Stimulated activated CD4-positive, alpha-beta T cell treated with anti-CD3 and anti-CD28 coated beads, Interleukin-15, amount 100 ng/mL, for 1 hour (primary cell): ENCODE data around the gene DBN1.

ENCODE experiments used
- DNase-seq, 2 donors: peaks; one replicate each; pipeline ENCODE4 v3.0.0-alpha.2; 2020; ENCODE audit warnings: low read depth in 1 of 2, low spot score in 1 of 2

DBN1 gene

DNA sequence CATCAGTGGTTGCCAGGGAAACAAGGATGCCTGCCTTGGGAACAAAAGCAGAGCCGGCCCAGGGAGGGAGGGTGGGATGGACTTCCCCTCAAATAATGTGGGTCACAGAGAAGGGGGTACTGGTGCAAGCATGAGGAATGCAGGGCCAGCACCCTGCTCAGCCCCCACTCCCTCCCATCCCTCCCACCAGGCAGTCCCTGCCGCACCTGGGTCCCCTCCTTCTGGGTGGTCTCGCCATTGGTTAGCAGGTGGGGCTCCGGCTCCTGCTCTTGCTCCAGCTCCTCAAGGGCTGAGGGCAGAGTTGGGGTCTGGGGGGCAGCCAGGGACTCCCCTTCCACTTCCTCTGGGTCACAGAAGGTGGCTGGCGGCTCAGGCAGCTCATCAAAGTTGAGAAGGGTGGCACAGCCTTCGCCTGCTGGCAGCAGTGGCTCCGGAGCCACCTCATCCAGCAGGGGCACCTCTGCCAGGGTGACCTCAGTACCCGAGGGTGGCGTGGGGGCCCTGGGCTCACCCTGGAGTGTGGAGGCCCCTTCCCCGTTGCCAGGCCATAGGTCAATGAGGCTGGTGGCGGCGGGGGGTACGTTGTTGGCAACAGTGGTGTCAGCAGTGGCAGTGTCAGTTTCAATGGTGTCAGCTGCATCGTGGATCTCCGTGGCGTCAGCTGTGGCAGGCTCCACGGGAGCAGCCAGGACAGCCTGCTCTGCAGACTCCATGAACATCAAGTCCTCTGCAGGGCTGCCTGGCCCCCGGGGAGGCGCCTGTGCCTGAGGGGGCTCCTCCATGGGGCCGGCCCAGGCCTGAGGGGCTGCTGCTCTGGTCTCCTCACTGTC, 15.4 kb downstream of the DBN1 start:
- DNase-seq = no peak

DNA sequence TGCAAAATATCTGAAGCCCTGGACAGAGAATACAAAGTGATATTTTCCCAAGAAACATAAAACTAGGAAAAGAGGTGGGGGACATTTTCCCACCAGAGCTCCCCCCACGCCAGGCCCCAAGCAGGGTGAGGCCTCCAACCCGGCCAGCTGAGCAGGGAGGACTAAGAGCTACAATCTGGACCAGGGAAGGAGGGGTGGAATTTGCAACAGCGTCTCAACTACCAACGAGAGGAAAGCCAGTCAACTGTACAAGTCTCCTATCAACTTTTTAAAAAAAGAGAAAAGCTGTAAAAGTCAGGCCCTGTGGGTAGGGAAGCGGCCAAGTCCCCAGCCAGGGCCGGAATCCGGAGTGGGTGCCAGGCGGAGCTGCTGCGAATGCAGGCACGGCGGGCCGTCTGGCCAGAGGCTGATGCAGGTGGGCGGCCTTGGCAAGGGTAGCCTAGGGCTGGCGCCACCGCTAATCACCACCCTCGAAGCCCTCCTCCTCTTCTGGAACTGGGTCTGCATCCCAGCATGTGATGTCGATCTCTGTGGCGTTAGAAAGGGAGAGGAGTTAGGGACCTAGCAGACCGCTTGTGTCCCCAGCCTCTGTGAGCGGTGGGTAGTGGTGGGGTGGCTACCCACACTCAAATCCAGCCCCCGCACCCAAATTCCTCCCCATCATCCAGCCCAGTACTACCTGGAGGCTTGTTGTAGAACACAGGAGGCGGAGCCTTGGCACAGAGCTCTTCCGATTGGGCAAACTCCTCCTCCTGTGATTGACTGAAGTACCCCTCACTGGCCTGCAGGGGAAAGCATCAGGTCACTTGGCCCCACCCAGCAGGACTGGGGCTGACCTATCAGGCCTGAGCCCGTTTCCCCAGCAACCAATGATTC, 16.2 kb downstream of the DBN1 start:
- no peak for DNase-seq

DNA sequence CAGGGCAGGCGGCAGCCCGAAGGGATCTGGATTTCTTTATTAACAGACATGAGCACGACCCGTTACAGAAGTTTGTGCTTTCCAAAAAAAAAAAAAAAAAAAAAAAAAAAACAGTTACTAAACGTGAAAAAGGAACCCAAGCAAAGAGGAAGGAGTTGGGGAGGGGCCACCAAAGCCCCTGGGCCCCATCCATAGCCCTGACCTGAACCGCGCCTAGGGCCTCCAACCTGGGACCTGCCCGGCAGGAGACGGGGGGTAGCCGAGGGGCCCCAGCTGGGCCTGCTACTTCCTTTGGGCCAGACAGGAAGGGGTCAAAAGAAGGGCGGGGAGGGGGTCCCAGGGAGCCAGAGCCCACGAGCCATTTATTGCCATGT, 16.9 kb downstream of the DBN1 start:
- DNase-seq = no peak

DNA sequence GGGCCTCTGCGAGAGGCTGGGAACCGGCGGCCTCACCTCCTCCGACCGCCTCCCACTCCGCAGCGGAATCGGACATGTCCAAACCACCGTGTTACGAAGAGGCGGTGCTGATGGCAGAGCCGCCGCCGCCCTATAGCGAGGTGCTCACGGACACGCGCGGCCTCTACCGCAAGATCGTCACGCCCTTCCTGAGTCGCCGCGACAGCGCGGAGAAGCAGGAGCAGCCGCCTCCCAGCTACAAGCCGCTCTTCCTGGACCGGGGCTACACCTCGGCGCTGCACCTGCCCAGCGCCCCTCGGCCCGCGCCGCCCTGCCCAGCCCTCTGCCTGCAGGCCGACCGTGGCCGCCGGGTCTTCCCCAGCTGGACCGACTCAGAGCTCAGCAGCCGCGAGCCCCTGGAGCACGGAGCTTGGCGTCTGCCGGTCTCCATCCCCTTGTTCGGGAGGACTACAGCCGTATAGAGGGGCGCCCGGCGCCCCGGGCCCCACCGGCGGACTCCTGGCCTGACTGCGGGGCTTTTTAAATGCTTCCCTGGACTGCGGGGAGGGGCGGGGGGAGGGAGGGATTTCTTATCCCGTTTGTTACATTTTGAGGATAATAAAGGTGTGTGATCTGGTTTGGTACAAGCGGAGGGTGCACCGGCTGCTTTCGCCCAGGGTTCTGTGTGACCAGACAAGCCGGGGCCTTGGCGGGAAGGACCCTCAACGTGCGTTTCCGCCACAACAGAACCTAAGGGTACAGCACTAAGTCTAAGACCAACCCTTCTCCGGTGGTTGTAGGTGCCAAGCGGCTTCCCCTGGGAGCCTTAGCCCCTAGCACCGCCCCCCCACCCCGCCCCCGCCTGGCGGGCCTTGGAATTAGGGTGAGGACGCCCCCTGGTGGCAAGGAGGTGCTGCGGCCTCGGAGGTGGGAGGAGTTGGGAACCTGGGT, 17.5 kb downstream of the DBN1 start:
- DNase-seq = peak; percentile 92 to 96

DNA sequence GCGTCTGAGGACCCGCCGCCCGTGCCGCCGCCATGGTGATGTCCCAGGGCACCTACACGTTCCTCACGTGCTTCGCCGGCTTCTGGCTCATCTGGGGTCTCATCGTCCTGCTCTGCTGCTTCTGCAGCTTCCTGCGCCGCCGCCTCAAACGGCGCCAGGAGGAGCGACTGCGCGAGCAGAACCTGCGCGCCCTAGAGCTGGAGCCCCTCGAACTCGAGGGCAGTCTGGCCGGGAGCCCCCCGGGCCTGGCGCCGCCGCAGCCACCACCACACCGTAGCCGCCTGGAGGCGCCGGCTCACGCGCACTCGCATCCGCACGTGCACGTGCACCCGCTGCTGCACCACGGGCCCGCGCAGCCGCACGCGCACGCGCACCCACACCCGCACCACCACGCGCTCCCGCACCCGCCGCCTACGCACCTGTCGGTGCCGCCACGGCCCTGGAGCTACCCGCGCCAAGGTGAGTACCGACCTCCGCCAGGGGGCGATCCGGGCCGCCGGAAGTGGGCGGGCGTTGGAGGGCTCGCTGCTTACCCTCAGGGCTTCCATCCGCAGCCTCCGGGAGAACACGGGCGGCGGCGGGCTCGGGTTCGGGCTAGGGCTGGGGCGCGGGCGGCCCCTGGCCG, 18.3 kb downstream of the DBN1 start:
- DNase-seq = peak; percentile 87 to 92

DNA sequence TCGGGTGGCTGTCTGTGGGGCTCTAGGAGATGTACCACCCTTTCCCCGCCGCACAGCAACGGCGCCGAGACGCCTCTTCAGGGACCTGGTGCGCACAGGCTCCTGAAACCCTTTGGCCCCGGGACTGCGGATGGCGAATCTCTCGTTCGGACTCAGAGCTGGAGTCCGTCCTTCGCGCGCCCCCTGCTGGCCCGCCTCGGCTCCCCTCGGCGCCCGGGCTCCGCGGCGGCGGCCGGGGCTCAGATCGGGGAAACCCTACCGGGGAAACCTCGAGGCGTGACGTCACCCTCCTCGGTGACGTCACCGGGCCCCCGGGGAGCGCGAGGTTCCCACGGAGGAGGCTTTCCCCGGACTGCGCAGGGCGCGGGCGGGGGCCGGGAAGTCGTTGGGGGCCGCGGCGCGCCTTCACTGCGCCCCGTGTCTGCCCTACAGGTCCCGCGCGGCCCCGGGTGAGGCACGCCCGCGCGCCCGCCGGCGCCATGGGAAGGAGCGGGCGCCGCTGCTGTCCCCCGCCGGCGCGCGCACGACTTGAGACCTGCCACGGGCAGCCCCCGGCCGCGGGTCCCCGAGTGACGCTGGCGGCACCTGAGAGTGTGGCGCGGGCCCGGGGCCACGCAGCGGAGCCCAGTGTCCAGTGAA, 18.9 kb downstream of the DBN1 start:
- peak; percentile 92 to 94 for DNase-seq

DNA sequence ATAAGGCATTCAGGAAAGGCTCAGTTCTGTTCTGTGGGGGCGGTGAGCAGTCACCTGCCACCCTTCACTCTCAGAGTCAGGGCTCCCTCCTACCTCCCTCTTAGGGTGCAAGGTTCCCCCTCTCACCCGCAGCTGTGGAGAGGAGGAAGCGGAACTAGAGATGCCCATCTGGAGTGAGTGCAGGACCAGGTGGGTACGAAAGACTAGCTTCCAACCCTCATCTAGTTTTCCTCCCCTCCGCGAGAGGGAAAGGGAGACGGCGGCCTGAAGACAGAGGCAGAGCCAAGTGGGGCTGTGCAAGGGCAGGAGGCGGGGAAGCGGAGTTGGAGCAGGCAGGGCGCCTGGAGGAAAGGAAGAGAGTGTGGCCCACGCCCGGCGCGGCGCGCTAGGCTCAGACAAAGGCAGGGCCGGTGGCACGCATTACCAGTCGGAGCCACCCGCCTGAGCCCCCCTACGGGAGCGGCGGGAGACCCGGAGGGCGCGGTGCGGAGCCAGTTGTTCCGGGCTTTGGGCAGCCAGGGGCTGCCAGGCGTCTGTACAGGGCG, 19.5 kb downstream of the DBN1 start:
- no peak for DNase-seq

DNA sequence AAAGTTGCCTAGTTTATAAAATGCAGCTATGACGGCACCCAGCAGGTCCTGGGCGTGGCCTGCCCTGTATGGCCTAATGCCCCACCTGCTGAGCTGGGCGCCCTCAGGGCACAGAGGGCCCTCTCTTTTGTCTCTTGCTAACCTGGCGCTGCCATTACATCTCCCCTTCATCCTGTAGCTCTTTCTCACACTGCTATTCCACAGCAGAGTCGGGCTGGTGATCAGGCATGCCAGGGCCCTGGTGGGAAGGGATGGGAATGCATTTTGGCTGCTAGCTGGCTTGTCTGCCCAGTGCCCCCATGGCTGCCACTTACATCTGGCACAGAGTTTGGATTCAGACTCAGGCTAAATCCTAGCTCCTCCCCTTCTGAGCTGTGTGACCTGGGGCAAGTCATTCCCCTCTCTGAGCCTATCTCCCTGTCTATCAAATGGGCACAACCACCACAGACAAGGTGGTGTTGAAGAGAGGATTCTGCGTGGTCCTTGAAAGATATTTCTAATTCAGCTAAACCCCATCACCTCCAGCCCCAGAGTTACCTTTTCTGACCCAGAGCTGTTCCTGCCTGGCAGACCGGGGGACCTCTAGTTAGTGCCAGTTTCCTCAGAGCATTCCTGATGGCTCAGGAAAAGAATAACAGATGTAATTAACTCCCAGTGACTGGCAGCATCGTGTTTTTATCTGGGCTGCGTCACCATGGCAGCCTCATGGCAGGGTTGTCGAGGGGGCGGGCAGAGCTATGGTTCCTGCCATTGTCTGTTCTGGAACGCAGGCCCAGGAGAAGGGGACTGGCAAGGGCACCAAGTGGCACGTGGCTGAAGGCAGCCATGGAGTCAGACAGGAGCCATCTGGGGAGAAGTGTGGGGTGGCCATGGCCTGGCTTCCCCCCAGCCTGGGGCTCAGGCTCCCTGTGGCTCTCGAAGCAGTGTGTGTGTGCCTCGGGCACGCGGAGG, 20.5 kb downstream of the DBN1 start:
- DNase-seq = no peak

DNA sequence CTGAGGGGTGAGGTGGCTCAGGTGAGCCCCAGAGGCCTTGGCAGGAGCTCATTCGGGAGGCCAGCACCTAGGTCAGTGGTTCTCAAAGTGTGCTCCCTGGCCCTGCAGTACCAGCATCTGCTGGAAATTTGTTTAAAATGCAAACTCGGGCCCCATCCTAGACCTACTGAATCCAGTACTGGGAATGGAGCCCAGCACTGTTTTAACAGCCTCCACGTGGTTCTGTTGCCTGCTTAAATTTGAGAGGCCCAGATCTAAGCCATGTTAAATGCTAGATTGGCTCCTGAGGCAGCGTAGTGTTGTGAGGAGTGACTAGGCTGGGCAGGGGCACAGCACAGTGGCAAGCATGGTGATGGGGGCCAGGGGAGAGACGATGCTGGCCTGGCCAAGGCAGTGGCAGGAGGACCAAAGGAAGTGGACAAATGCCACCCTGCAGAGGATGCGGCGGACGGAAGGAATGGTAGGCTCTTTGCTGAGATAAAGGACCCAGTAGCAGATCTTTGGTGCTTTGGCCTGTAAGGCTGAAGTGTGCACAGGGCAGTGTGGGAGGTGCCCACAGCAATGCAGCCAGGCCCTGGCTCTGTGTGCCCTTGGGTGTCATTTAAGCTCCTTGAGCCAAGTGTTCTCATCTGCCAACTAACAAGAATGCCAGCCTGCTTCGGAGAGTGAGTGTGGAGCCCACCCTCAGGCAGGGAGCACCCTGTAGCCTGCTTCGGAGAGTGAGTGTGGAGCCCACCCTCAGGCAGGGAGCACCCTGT, 22.6 kb downstream of the DBN1 start:
- no peak for DNase-seq

DNA sequence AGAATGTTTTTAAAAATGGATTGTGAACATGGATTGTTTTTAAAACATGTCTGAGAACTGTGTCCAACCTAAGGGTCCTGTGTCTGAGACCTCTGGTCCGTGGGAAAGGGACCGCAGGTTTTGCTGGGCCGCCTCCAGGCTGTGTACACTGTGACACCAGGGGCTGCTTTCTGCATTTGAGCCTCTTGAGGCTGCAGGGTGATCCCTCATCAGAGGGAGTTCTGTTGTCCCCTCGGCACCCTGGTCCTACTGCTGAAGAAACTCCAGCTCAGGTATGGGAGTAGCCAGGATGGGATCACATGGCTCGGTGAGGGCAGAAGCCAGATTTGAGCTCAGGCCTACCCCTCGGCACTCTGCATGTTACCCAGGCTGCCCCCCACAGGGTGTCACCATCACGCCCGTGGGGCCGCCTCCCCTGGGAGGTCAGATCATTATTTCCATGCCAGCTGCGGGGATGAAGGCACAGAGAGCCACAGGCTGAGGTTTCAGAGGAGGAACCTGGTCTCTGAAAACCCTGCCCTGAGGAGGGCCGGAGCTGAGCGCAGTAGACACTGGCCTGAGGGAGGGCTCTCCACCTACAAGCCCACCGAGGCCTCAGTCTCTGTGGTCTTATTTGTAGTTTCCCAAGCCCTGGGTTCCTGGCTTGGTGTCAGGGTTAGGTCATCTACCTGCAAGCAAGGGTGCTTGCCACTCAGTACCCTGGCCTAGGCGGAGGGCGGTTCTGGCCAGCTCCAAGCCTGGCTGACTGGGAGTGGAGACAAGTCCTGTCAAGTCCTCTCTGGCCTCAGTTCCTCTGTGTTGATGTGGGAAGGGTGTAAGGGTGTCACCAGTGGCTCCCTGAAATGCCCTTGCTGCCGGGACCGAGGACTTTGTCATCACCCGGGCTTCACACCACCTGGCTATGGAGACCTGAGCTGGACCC, 24.0 kb downstream of the DBN1 start:
- no peak for DNase-seq

DNA sequence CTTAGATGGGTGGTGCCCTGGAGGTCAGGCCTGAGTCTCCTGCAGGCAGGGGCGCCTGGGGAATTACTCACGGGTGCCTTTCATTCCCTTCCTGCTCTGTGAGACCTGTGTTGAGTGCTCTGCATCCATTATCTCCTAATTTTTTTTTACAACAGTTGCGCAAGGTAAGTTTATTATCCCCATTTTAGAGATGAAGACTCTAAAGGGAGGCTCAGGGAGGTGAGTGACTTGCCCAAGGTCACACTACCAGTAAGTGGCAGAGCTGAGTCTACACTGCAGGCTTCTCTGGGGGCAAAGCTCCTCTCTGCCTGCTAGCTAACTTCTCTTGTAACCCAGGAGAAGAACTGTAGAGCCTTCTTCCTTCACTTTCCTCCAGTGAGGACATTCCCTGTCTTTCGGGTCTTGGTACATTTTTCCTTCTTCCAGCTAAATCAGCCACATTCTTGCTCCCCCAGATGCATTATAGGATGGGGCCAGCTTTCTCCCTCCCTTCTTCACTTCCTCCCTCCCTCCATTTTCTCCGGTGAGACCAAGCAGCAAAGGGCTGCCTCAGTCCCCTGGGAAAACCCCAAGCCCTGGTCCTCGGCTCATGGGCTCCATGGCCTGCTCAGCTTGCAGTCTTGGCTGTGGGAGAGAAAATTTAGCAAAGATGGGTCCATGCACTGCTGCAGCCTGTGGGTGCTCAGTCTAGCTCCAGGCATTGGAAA, 25.0 kb downstream of the DBN1 start:
- no peak for DNase-seq

DNA sequence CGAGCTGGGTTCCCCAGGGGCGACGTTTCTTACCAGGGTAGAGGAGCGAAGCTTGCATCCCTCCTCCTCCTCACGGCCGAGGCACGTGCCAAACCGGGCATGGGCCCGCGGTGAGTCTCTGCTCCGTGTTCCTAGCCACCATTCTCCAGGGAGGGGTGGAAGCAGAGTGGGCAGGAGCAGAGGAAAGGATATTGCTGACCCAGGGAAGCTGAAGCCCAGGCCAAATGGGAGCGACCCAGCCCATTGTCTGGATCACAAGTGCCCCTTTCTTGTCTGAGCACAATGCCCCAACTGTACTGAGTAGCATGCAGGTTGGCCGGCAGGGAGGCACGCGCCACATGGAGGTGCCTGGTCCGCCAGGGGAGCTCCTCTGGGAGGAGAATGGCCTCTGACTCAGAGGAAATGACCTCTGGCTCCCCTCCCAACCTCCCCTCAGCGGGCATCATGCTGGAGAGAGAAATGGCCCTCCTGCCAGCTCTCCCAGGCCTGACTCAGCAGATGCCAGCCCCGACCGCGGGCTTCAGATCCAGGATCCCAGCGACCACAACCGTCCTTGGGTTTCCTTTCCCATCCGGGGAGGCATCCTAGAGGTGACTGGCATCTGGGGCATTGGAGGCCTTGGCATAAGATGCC, 25.7 kb downstream of the DBN1 start:
- DNase-seq = no peak

DNA sequence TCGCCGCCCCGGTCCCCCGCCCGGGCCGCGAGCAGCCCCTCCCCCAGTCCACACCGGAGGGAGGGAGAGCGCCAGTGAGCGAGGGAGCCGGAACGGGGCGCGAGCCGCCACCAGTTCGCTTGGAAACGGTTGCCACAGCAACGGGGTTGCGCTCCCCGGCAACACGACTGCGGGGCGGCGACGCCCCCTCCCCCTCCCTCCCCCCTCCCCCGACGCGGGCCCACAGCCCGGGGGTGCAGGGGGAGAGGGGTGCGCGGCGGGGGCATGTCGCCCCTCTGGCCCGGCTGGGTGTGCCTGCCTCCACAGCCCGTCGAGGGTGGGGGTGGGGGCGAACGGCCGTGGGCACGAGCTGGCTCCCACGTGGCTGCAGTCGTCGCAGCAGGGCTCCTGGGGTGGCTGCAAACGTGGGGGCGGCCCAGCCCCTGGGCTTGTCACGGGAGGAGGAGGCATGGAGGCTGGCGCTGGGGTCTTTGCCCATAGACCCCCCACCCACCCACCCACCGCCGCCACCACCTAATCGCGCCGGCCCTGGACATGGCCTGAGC, 26.3 kb downstream of the DBN1 start:
- DNase-seq = peak in 1 of 2 donors; percentile 53

DNA sequence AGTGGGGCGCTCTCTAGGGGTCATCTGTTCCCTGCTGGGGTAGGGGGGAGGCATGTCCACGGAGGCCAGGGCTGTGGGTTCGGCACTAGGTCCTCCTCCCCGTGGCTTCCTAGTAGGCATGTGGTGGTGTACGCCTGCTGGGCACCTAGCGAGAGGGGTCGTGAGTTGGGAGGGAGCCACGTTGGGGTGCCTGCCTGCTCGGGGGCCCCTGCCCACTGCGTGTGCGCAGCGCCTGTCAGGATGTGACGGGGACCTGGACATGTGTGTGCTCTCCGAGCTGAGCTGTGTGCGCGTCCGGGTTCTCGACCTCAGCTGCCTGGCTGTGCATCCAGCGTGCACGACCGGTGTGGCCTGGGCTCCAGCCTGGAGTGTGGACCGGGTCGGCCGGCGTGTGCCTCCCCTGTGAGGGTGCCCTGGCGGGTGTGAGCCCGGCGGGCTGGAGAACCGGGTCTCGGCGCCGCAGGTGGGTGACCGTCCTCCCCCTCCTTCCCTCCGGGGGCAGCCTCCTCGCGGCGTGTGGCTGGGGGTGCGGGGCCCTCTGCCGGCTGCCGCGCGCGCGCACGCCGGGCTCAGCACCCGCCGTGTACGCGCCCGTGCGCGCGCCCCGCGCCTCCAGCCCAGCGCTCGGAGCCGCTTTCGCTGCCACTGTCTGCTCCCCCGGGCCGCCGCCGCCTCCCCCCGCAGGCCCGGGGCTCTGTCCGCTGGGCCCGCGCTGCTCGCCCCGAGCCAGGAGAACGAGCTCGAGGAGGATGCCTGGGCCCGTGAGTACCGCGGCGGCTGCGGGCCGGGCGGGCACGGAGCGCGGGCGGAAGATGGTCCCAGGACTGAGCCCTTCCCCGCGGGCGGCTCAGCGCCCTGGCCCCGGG, 27.0 kb downstream of the DBN1 start, which contains the start of gene PRR7:
TSS of gene PRR7 (plus strand) at position 615 of the 866 bp plus-strand sequence. CDS start 8,254 bp downstream, outside the sequence.
- DNase-seq = peak; percentile 50 to 67

DNA sequence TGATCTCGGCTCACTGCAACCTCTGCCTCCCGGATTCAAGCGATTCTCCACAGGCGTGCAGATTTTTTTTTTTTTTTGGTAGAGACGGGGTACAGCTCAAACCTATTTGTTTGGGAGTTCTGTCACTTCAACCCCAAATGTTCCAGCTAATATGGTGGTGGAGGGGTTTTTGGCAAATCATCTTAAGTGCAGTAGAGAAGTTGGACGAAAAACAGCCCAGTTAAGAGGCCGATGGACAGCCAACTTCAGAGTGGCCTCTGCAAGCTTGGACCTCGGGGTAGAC, 27.6 kb downstream of the DBN1 start:
- DNase-seq = no peak
